ENCODE data around the gene CYFIP1. TPM values are rescaled to one million over a fixed set of nuclear protein-coding genes. Genes with fewer than 3 reads are reported as not detected.

The CYFIP1 gene
- total and polyA plus RNA-seq, 7 donors = 45.0 to 99.6 (median 69.8) TPM

GRCh38 chr15:22893081-22893480 is 87.1 kb downstream of the CYFIP1 start:
- intact Hi-C loops (cut with DNase I) = no loop called here
- TF ChIP-seq CTCF (IDR thresholded peaks at IDR 0.05) (no peak), POLR2A (IDR thresholded peaks at IDR 0.05) (no peak)
- no peak overlapping the region for H3K27ac ChIP-seq
- peaks cover 13 to 67% (median 19%) of the 10 kb centered on the region in 4 donors for H3K36me3 ChIP-seq
- no peaks in the 10 kb centered on the region for H3K9me3 ChIP-seq
- no peak overlapping the region for H3K4me3 ChIP-seq
- no peaks in the 10 kb centered on the region for H3K27me3 ChIP-seq
- 93 to 96% methylated on average over 17 of the region's 17 CpGs for WGBS, 2 donors
- H3K4me1 ChIP-seq = no peaks in the 10 kb centered on the region
- no peak for DNase-seq

GRCh38 chr15:22892333-22892732 is 87.8 kb downstream of the CYFIP1 start:
- H3K9me3 ChIP-seq = no peaks in the 10 kb centered on the region
- H3K36me3 ChIP-seq = peaks cover 9 to 68% (median 19%) of the 10 kb centered on the region in 4 donors
- H3K4me1 ChIP-seq = no peaks in the 10 kb centered on the region
- no peaks in the 10 kb centered on the region for H3K27me3 ChIP-seq
- no peak for DNase-seq
- no peak overlapping the region for H3K4me3 ChIP-seq
- TF ChIP-seq CTCF (IDR thresholded peaks at IDR 0.05) (no peak), EP300 (IDR thresholded peaks at IDR 0.05) (no peak), POLR2A (IDR thresholded peaks at IDR 0.05) (no peak), POLR2AphosphoS5 (IDR thresholded peaks at IDR 0.05) (no peak)
- intact Hi-C loops (cut with DNase I) = no loop called here
- no peak overlapping the region for H3K27ac ChIP-seq
- WGBS, 2 donors = 92 to 96% methylated on average over 9 of the region's 9 CpGs

- no peaks in the 10 kb centered on the region for H3K27me3 ChIP-seq
- no peaks in the 10 kb centered on the region for H3K4me1 ChIP-seq
- TF ChIP-seq POLR2AphosphoS5 (IDR thresholded peaks at IDR 0.05) (no peak), EP300 (IDR thresholded peaks at IDR 0.05) (no peak), CTCF (IDR thresholded peaks at IDR 0.05) (no peak), POLR2A (IDR thresholded peaks at IDR 0.05) (no peak)
- H3K36me3 ChIP-seq = peaks cover 9 to 68% (median 19%) of the 10 kb centered on the region in 4 donors
- WGBS, 2 donors = 90 to 92% methylated on average over 33 of the region's 33 CpGs
- no peaks in the 10 kb centered on the region for H3K9me3 ChIP-seq
- no peak for DNase-seq
- H3K27ac ChIP-seq = no peak overlapping the region
- no peak overlapping the region for H3K4me3 ChIP-seq
- intact Hi-C loops (cut with DNase I) = no loop called here
Observed at GRCh38 chr15:22891426-22892210, 88.5 kb downstream of the CYFIP1 start.

GRCh38 chr15:22890296-22890695 is 89.9 kb downstream of the CYFIP1 start:
- Histone ChIP-seq H3K36me3 (peaks cover 9 to 56% (median 19%) of the 10 kb centered on the region in 4 donors), H3K27ac (no peak overlapping the region), H3K4me3 (no peak overlapping the region), H3K27me3 (no peaks in the 10 kb centered on the region), H3K4me1 (no peaks in the 10 kb centered on the region), H3K9me3 (no peaks in the 10 kb centered on the region)
- WGBS, 2 donors = 93 to 97% methylated on average over 11 of the region's 11 CpGs
- intact Hi-C loops (cut with DNase I) = no loop called here
- DNase-seq = no peak
- TF ChIP-seq POLR2A (IDR thresholded peaks at IDR 0.05) = no peak
- TF ChIP-seq EP300 (IDR thresholded peaks at IDR 0.05) = no peak
- no peak for TF ChIP-seq POLR2AphosphoS5 (IDR thresholded peaks at IDR 0.05)

GRCh38 chr15:22889146-22889818 is 90.9 kb downstream of the CYFIP1 start:
- Histone ChIP-seq H3K9me3 (no peaks in the 10 kb centered on the region), H3K27ac (no peak overlapping the region), H3K4me3 (no peak overlapping the region), H3K4me1 (no peaks in the 10 kb centered on the region), H3K36me3 (peaks cover 9 to 55% (median 19%) of the 10 kb centered on the region in 4 donors), H3K27me3 (no peaks in the 10 kb centered on the region)
- DNase-seq = no peak
- 94 to 95% methylated on average over 14 of the region's 14 CpGs for WGBS, 2 donors
- intact Hi-C loops (cut with DNase I) = no loop called here
- no peak for TF ChIP-seq POLR2A (IDR thresholded peaks at IDR 0.05)
- no peak for TF ChIP-seq CTCF (IDR thresholded peaks at IDR 0.05)
- no peak for TF ChIP-seq POLR2AphosphoS5 (IDR thresholded peaks at IDR 0.05)
- TF ChIP-seq EP300 (IDR thresholded peaks at IDR 0.05) = no peak

All from sigmoid colon (tissue), 7 donors.